Activated CD8-positive, alpha-beta memory T cell treated with anti-CD3 and anti-CD28 coated beads for 24 hours (primary cell): ENCODE data around the gene MYMK.

Source experiments
- DNase-seq: peaks from one replicate; pipeline ENCODE4 v3.0.0-alpha.2; 2020

The MYMK gene

DNA sequence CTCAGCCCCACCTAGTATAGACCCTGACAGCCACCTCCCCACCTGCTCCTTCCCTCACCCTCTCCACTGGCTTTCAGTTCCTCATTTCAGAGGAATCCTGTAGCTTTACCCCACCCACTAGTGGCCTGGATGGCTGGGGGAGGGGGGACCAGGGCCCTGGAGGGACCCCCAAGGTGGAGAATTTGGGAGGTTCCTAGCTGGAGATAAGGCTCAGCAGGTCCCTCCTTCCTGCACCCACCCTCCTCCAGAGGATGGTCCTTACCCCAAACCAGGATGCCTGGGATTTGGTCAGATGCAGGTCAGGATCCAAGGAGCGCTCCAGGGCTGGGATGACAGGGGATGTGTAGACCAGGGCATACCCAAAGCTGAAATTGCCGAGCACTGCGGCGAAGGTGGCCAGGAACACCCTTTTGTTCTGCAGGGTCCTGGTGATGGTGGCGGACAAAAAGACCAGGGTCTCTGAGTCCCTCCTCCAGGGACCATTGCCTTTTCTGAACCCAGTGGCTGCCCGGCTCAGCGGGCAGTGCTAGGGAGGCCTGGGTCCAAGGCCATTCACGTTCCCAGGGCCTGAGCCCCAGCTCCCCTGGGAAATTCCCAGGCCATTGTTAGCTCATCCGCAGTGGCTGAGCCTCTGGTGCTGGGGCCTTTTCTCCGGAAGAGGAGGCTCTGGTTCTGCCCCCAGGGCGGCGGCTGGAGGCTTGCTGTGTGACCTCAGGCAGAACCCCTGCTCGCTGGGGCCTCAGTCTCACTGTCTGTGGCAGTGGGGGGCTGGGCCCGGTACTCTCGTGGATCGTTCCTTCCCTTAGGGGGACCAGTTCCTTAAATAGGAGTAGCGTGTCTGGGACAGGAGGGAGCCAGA is 46.5 kb downstream of the MYMK start:
- no peak for DNase-seq

DNA sequence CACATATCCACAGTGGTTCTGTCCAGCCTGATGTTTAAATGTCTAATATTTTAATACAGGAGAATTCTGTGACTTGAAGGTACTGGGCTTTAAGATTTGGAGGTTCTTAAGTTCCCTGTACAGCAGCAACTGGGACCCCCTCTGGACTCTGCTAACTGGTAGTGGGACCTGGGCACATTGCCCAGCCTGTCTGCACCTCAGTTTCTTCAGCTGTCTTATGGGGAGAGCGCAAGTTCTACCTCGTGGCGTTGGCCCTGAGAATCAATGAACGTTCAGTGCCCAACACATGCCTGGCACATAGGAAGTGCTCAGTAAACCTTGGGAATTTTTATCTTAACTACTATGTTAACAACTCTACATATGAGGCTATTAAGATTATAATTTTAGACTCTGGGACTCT is 47.3 kb downstream of the MYMK start:
- DNase-seq: no peak

- DNase-seq: no peak
Measured at GRCh38 chr9:133476941-133477340, 47.8 kb downstream of the MYMK start.

DNA sequence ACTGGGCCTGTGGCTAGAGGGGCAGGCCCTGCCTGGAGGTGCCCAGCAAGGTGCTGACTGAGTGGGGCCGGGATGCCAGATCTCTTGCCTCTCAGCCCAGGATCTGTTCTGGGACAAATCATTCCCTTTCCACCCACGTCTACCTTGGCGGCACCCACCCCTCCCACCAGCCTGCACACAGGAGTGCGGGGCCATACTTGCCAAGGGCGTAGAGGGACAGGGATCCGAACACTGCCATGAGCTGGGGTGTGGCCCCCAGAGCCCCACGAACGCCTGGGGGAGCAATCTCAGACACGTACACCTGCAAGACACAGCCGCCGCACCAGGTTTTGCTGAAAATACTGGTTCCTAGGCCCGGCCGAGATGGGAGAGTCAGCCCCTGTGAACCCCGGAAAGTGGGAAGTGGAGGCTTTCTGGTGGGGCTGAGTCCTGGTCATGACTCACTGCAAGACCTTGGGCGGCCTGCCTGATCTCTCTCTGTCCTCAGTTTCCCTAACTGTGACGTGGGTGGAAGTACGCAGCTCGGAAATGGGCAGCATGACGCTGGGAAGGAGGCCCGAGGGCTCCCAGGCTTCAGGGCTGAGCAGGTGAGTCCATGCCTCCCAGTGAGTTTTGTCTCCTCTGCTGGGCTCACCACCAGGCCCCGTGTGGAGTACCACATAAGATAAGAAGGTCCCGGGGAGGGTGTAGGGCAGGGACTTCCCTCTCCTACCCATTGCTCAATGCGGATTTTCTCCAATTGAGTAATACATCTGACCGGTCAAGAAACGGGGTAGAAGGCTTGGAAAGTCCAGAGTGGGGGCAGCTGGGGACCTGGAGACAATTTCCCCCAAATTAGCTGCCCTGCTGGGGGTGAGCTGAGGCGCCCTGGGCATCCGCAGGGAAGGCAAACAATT is 48.5 kb downstream of the MYMK start:
- no peak for DNase-seq

- DNase-seq: no peak
Measured at GRCh38 chr9:133475292-133476012, 49.3 kb downstream of the MYMK start.

GRCh38 chr9:133474853-133475252 is 49.9 kb downstream of the MYMK start:
- no peak for DNase-seq

DNA sequence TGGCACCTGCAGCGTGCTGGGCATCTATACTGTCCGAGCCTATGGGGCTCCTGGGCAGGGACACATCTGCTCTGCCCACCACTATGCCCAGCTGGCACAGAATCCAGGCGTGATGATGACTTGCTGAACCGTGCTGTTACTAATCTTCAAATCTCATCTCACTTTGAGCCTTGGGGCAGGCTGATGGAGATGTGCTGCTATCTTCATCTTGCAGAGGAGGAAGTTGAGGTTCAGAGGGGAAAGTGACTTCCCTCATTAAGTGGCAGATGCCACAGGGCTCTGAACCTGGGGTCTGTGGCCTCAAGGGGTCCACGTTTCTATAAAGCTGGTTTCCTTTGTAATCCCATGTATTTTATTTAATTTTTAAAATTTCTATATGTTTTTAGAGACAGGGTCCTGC is 50.5 kb downstream of the MYMK start:
- no peak for DNase-seq

GRCh38 chr9:133473743-133474142 is 51.0 kb downstream of the MYMK start:
- DNase-seq: no peak

DNA sequence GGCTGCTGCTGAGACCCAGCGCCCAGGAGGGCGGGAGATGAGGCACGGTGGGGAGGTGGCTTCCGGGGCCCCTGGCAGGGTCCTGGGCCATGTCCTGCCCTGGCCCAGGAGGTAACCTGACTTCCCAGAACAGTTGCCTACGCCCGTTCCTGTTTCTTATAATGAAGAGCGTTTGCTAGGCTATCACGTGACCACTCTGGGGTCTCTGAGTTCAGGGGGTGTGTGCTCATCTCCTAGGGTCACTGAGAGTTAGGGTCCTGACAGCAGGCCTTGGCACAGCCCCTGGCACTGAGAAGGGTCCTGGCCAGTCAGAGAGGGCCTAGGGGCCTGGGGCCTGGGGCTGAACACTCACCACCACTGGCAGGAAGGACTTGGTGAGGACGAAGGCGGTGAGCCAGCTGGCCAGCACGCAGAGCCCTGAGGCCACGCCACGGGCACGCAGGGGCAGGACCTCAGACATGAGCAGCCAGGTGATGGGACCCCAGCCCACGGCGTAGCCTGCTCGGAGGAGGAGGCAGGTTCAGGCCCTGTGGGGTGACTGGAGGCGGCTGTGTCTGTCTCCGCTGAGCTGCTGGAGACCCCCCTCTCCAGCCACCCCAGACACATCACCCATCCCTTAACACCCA is 51.9 kb downstream of the MYMK start:
- DNase-seq: no peak

GRCh38 chr9:133472277-133472645 is 52.5 kb downstream of the MYMK start:
- no peak for DNase-seq

DNA sequence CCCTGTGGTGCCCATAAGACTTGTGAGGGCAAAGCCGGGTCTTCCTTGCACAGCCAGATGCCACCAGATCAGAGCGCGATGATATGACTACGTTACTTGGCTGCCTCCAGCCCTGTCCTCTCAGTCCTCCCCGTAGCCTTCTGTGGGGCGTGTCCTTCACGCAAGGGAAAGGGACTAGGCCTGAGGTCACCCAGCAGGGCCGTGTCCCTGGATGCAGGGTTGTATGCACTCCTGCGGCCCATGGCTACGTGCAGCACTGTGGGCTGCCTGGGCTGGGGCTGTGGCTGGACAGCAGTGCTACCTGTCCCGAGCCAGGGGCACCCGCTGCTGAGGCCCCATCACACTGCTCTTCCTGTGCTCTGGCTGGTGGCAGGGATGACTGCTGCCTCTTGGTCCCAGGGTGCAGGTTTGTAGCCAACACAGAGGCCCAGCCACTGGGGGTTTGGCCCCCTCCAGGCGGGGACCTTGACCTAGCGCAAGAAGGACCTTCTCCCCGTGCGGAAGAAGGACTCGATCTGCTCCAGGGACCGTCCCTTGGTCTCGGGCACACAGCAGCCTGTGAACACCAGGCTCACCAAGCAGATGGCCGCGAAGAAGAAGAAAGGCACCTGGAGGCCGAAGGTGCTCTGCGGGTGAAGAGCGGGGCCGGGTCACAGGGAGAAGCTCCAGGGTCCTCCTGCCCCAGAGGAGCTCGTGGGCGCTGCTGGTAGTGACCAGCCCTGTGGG is 53.0 kb downstream of the MYMK start:
- DNase-seq: no peak

DNA sequence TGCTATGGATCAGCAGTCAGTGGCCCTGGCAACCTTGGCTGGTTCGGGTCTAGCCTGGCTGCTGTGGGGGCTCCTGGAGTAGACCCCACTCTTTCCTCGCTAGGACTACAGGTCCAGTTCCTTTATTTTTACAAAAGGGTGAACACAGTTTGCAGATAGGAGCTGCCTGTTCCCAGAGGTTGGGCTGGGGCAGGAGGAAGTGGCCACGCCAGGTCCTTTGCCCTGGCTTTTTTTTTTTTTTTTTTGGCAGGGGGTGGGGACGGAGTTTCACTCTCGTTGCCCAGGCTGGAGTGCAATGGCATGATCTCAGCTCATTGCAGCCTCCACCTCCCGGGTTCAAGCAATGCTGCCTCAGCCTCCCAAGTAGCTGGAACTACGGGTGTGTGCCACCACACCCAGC is 53.8 kb downstream of the MYMK start:
- DNase-seq: no peak

- no peak for DNase-seq
Measured at GRCh38 chr9:133470427-133470924, 54.3 kb downstream of the MYMK start.

DNA sequence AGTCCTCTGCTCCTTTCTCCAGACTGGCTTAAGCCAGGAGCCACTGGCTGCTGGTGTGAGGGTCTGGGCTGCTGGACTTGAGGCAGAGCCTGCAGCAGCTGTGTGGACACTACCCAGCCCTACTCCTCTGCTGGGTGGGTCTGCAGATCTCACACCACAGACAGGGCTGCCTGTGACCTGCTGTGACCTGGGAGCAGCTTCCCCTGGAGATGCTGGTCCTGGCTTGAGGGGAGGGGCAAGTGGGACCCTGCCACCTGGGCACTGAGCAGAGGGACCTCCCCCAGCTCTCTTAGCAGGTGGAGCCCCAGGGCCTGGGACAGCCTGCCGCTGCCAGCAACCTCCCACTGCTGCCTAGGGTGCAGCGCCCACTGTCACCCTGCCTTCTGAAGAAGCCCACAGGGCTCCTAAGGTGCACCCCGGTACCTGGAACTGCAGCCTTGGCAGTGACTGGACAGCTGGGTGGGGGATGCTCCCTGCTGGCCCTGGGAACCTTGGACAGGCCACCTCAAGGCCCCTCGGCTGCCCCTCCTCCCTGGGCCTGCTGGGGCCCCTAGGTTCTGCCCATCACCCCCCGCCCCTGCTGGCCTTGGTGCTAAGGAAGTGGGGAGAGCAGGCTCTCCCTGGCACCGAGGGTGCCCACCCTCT is 55.9 kb downstream of the MYMK start:
- DNase-seq: no peak

DNA sequence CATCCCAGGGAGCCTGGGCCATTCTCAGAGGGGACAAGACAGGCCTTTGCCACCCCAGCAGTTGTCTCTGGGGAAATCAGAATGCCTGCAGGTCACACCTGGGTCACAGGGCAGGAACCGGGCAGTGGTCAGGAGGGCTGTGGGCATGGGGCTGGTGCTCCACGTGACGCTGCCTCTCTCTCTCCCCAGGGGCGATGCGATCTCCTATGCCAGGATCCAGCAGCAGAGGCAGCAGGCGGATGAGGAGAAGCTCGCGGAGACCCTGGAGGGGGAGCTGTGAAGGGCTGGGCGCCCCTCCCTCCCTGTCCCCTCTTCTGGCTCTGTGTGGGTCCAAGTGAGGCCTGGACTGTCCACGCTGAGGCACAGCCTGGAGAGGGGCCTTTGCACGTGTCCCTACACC is 56.4 kb downstream of the MYMK start:
- DNase-seq: no peak

GRCh38 chr9:133467101-133467500 is 57.7 kb downstream of the MYMK start:
- no peak for DNase-seq

DNA sequence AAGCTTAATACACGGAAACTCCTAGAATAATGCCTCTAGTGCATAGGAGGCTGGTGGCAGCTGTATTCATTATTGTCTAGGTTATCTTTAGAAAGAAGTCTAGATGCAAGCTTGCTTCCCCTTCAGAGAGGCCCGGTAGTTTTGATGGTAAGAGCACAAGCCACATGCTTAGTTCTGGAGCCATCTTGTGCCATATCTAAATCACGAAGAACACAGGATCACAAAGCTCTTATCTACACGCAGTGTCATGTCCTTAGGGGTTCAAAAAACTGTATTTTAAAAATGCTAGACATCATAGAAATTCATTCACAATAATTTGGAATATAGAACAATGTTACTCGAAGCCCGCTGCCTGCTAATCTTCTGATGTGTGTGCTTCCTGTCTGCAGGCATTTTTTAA is 58.8 kb downstream of the MYMK start:
- DNase-seq: no peak

GRCh38 chr9:133464638-133465037 is 60.1 kb downstream of the MYMK start:
- DNase-seq: no peak
